Kidney (tissue), 14 donors: ENCODE measurements around the gene ITPK1. TPM values are rescaled to one million over a fixed set of nuclear protein-coding genes. Genes with fewer than 3 reads are reported as not detected.

Experiments used
- DNase-seq, 5 donors: peaks; one replicate each; pipeline ENCODE4 v3.0.0-alpha.2; 2013 to 2020
- FAIRE-seq: peaks from 2 replicates; lab custom pipeline; 2012; peaks lifted over from hg19 to GRCh38; lab: Jason Lieb, UNC
- H3K27ac ChIP-seq, 2 donors: one replicate each; pipeline ENCODE4 v1.7.0; 2013; ENCODE audit warnings: low read depth in 2 of 2, low read length in 2 of 2, inconsistent platforms in 1 of 2
- H3K27me3 ChIP-seq: one replicate; pipeline ENCODE4 v1.7.1; 2013; ENCODE audit warnings: low read length, inconsistent platforms; ENCODE audit not compliant: control insufficient read depth, insufficient read depth
- H3K36me3 ChIP-seq, 3 donors: one replicate each; pipeline versions ENCODE4 v1.7.0 to v1.7.1; 2013; ENCODE audit warnings: low read length in 3 of 3, control low read depth in 1 of 3, inconsistent platforms in 1 of 3; ENCODE audit not compliant: insufficient read depth in 3 of 3, control insufficient read depth in 2 of 3
- H3K4me1 ChIP-seq, 3 donors: one replicate each; pipeline versions ENCODE4 v1.7.0 to v1.7.1; 2013; ENCODE audit warnings: low read length in 3 of 3, inconsistent platforms in 1 of 3, low read depth in 1 of 3; ENCODE audit not compliant: control insufficient read depth in 2 of 3, insufficient read depth in 2 of 3
- H3K4me3 ChIP-seq, 3 donors: one replicate each; pipeline versions ENCODE4 v1.7.0 to v1.8.1; 2013; ENCODE audit warnings: low read length in 3 of 3, control low read depth in 1 of 3, inconsistent platforms in 1 of 3
- H3K9ac ChIP-seq, 3 donors: one replicate each; pipeline versions ENCODE4 v1.7.0 to v1.7.1; 2013; ENCODE audit warnings: low read length in 3 of 3, control low read depth in 1 of 3, inconsistent platforms in 1 of 3
- H3K9me3 ChIP-seq, 3 donors: one replicate each; pipeline versions ENCODE4 v1.7.0 to v1.7.1; 2013; ENCODE audit warnings: low read length in 3 of 3, control low read depth in 1 of 3, inconsistent platforms in 1 of 3; ENCODE audit not compliant: control insufficient read depth in 2 of 3, insufficient read depth in 1 of 3
- CTCF ChIP-seq: IDR thresholded peaks from 3 replicates; pipeline ENCODE4 v1.5.1; 2012; ENCODE audit warnings: mild to moderate bottlenecking, moderate library complexity, borderline replicate concordance; ENCODE audit not compliant: insufficient read depth; ENCODE audit errors: extremely low read depth
- intact Hi-C: fragments of 100-400 bp; cut with DNase I; formaldehyde crosslinking; loops from one replicate; pipeline ENCODE4 v1.11.1; 2022
- polyA plus RNA-seq: library from polyadenylated mRNA; stranded (reverse); fragments of 350-450 nt; fragmentation: Illumina TruSeq; extraction: RNeasy Lipid Tissue Mini Kit (QIAGEN cat#74804); gene quantifications from one replicate; pipeline ENCODE4 v1.2.3, GENCODE V29; 2014; ENCODE audit warnings: low read depth, low replicate concordance; ENCODE audit not compliant: insufficient read depth
- total RNA-seq: library from RNA; stranded (reverse); fragmentation: NEBNext Ultra II Directional; extraction: Animal tissue kit (Norgen Biotek cat#: 25700); gene quantifications from one replicate; pipeline ENCODE4 v1.2.1, GENCODE V29; 2021
- donor health status: control.
- donor health status: control.
- donor health status: control.
- donor health status: control.
- donor health status: control.
- donor health status: DM: yes; HTN: yes; CAD: no.
- donor health status: Normal renal cell carcinoma (clear cell type).

Gene ITPK1
- total and polyA plus RNA-seq, 2 donors from 2014 or later: 43.6 to 92.0 TPM

- no peak for TF ChIP-seq CTCF
- DNase-seq: no peak
- FAIRE-seq: no peak
- Histone ChIP-seq H3K36me3 (peaks cover 0 to 12% (median 8%) of the 10 kb centered on the region in 3 donors), H3K4me3 (no peak overlapping the region), H3K9me3 (no peaks in the 10 kb centered on the region), H3K27me3 (no peaks in the 10 kb centered on the region), H3K27ac (no peak overlapping the region), H3K4me1 (peaks cover 0 to 2% (median 0%) of the 10 kb centered on the region in 3 donors), H3K9ac (no peak overlapping the region)
- intact Hi-C loops: no loop called here
Observed at GRCh38 chr14:92994942-92995341, 120.8 kb downstream of the ITPK1 start.

GRCh38 chr14:92994131-92994676, 121.5 kb downstream of the ITPK1 start:
- H3K9me3 ChIP-seq: no peaks in the 10 kb centered on the region
- H3K4me1 ChIP-seq: peaks cover 0 to 4% (median 0%) of the 10 kb centered on the region in 3 donors
- H3K36me3 ChIP-seq: peaks cover 0 to 12% (median 8%) of the 10 kb centered on the region in 3 donors
- no peak for DNase-seq
- no peak overlapping the region for H3K9ac ChIP-seq
- no peak overlapping the region for H3K27ac ChIP-seq
- TF ChIP-seq CTCF: no peak
- H3K27me3 ChIP-seq: no peaks in the 10 kb centered on the region
- intact Hi-C loops: no loop called here
- H3K4me3 ChIP-seq: no peak overlapping the region
- FAIRE-seq: no peak

GRCh38 chr14:92993302-92993701, 122.4 kb downstream of the ITPK1 start:
- no peaks in the 10 kb centered on the region for H3K27me3 ChIP-seq
- H3K27ac ChIP-seq: no peak overlapping the region
- H3K4me1 ChIP-seq: peaks cover 0 to 5% (median 0%) of the 10 kb centered on the region in 3 donors
- H3K36me3 ChIP-seq: peaks cover 0 to 12% (median 8%) of the 10 kb centered on the region in 3 donors
- no peaks in the 10 kb centered on the region for H3K9me3 ChIP-seq
- DNase-seq (no peak), FAIRE-seq (no peak)
- intact Hi-C loops: no loop called here
- no peak for TF ChIP-seq CTCF
- no peak overlapping the region for H3K4me3 ChIP-seq
- H3K9ac ChIP-seq: no peak overlapping the region
